Breast epithelium (tissue), 4 donors: ENCODE results near the gene ITPR1. TPM values are rescaled to one million over a fixed set of nuclear protein-coding genes. Genes with fewer than 3 reads are reported as not detected.

Experiments used
- DNase-seq, 2 donors: peaks; one replicate each; pipeline ENCODE4 v3.0.0-alpha.2; 2019; ENCODE audit warnings: low spot score in 2 of 2
- H3K27ac ChIP-seq, 2 donors: fragments of 200-600 bp; sonication (generic) in 1 of 2; one replicate each; pipeline ENCODE4 v1.5.1; 2016 to 2019; ENCODE audit warnings: mild to moderate bottlenecking in 1 of 2
- H3K27me3 ChIP-seq, 2 donors: fragments of 200-600 bp; sonication (generic) in 1 of 2; one replicate each; pipeline versions ENCODE4 v1.5.1 to v1.6.0; 2017 to 2019; ENCODE audit warnings: control low read depth in 1 of 2, mild to moderate bottlenecking in 1 of 2
- H3K36me3 ChIP-seq: fragments of 200-600 bp; one replicate; pipeline ENCODE4 v1.5.1; 2019
- H3K4me1 ChIP-seq, 2 donors: fragments of 200-600 bp; sonication (generic); one replicate each; pipeline ENCODE4 v1.5.1; 2016 to 2019; ENCODE audit warnings: control low read depth in 1 of 2
- H3K4me3 ChIP-seq, 3 donors: fragments of 200-600 bp; sonication (generic); 1 replicate in 2 of 3; 2 replicates in 1 of 3; pipeline ENCODE4 v1.5.1; 2016 to 2019; ENCODE audit warnings: mild to moderate bottlenecking in 3 of 3, moderate library complexity in 2 of 3
- H3K9me3 ChIP-seq, 2 donors: fragments of 200-600 bp; sonication (generic) in 1 of 2; one replicate each; pipeline ENCODE4 v1.5.1; 2016 to 2019; ENCODE audit warnings: control low read depth in 1 of 2
- POLR2A ChIP-seq: fragments of 450-650 bp; IDR thresholded peaks from one replicate; pipeline ENCODE4 v1.6.1; 2016; ENCODE audit warnings: antibody characterized with exemption, mild to moderate bottlenecking, moderate library complexity
- POLR2AphosphoS5 ChIP-seq, 3 donors: sonication (generic); formaldehyde crosslinking; IDR thresholded peaks; one replicate each; pipeline ENCODE4 v1.6.1; 2017; ENCODE audit warnings: antibody characterized with exemption in 3 of 3
- intact Hi-C: fragments of 100-400 bp; cut with DNase I; formaldehyde crosslinking; loops from one replicate; pipeline ENCODE4 v1.15.1; 2023; ENCODE audit warnings: low total_unique reads
- total RNA-seq, 3 donors: library from RNA; depleted of rRNA; stranded (reverse); fragments of >200 nt; gene quantifications; one replicate each; pipeline ENCODE4 v1.1.0, GENCODE V29; 2016
- TF ChIP-seq, protein P1 (sequence below), 3 donors: fragments of 450-650 bp; IDR thresholded peaks; one replicate each; pipeline ENCODE4 v1.5.1; 2016 to 2017; ENCODE audit warnings: antibody characterized with exemption in 3 of 3, mild to moderate bottlenecking in 3 of 3, moderate library complexity in 3 of 3

The ITPR1 gene
- total RNA-seq, 3 donors from 2014 or later = 53.8 to 227 (median 174) TPM

DNA sequence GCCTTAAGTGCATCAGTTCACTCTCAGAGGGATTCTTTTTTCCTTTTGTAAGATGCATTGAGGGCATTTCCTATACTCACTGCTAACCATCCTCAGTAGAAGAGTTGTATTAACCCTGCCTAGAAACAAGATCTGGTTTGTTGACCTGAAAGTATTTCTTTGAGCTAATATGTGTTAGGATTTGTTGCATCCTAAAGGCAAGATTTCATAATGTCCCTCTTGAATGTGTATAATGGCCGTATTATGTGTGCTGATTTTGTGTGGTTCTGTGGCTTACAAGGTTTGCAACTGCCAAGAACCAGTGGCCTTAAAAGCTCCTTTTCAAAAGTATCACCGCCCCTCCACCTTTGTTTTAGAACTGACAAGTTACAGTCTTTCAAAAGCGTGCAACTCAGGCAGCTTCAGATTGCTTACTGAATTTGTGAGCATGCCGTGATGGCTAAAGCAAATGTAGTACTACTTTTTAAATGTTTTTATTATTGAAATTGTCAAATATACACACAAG lies 304.1 kb downstream of the ITPR1 start:
- Histone ChIP-seq H3K27ac (no peak overlapping the region), H3K4me1 (no peaks in the 10 kb centered on the region), H3K9me3 (peaks cover 9 to 13% of the 10 kb centered on the region in 2 donors), H3K36me3 (no peaks in the 10 kb centered on the region), H3K4me3 (no peak overlapping the region), H3K27me3 (no peaks in the 10 kb centered on the region)
- TF ChIP-seq POLR2AphosphoS5 (IDR thresholded peaks at IDR 0.05) = no peak
- no peak for DNase-seq
- intact Hi-C loops = no loop called here

DNA sequence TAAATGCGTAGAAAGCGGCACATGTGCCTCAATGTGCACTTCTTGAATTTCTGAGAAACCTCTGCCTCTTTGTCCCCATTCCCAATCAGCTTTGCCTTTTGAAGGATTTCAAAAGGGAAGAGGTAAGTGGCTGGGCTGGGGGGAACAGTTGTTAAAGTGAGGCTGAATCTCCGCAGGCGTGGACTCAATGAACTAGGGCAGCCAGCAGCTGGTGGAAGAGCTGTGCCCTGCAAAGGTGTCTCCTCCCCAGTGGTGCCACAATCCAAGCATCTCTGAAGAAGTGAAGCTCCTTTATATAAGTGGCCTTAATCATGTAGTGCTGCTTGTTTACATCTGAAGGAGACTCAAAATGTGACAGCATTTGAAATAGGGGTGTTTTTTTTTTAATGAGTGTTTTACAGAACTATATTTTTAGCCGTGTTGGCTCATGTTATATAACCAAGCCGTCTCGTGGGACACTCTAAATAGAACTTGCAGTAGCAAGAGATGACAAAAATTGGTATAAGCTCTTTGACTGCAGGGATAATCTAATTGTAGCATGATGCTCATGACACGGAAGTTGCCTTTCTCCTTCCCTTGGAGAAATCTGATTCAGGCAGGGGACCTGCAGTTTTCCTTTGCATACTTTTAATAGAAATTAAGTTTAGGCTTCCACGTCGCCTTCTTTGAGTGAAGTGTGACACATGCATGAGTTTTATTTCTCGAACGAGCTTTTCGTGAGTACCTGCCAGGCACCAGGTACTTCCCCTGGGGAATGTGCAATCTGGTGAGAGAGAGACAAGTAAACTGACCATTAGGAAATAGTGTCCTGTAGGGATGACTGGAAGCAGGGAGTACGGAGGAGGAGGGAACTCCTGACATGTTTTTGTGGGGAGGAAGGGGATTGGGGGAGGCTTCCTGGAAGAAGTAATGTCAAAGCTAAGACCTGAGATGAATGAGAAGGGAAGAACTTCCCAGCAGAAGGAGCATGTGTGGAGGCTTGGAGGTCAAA lies 306.4 kb downstream of the ITPR1 start:
- Histone ChIP-seq H3K9me3 (peaks cover 9 to 13% of the 10 kb centered on the region in 2 donors), H3K4me1 (no peaks in the 10 kb centered on the region), H3K4me3 (no peak overlapping the region), H3K36me3 (no peaks in the 10 kb centered on the region), H3K27me3 (no peaks in the 10 kb centered on the region), H3K27ac (no peak overlapping the region)
- TF ChIP-seq, protein P1, sequence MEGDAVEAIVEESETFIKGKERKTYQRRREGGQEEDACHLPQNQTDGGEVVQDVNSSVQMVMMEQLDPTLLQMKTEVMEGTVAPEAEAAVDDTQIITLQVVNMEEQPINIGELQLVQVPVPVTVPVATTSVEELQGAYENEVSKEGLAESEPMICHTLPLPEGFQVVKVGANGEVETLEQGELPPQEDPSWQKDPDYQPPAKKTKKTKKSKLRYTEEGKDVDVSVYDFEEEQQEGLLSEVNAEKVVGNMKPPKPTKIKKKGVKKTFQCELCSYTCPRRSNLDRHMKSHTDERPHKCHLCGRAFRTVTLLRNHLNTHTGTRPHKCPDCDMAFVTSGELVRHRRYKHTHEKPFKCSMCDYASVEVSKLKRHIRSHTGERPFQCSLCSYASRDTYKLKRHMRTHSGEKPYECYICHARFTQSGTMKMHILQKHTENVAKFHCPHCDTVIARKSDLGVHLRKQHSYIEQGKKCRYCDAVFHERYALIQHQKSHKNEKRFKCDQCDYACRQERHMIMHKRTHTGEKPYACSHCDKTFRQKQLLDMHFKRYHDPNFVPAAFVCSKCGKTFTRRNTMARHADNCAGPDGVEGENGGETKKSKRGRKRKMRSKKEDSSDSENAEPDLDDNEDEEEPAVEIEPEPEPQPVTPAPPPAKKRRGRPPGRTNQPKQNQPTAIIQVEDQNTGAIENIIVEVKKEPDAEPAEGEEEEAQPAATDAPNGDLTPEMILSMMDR (IDR thresholded peaks at IDR 0.05) = no peak
- TF ChIP-seq POLR2AphosphoS5 (IDR thresholded peaks at IDR 0.05) = no peak
- TF ChIP-seq POLR2A = no peak
- DNase-seq = no peak
- intact Hi-C loops = no loop called here

DNA sequence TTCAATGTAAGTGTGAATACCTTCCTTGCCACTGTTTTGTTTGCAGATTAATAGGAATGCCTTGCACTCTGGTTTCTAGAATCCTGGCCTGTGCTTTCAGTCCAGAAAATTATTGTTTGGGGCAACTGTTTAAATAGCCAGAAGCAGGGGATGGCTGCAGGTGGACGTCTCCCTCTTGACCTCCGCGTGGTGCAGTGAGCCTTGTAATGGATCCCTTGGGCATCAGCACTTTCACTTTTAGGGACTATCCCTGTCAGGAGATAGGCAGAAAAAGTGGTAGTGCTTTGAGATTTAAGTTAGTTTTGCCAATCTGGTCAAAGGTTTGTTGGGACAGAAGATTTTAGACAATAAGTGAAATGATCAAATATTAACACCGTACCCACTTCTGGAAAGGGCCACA lies 307.4 kb downstream of the ITPR1 start:
- Histone ChIP-seq H3K4me3 (no peak overlapping the region), H3K27me3 (no peaks in the 10 kb centered on the region), H3K9me3 (peaks cover 9 to 13% of the 10 kb centered on the region in 2 donors), H3K36me3 (no peaks in the 10 kb centered on the region), H3K27ac (no peak overlapping the region), H3K4me1 (no peaks in the 10 kb centered on the region)
- no peak for TF ChIP-seq POLR2AphosphoS5 (IDR thresholded peaks at IDR 0.05)
- TF ChIP-seq, protein P1 (IDR thresholded peaks at IDR 0.05) = no peak
- no peak for TF ChIP-seq POLR2A
- no peak for DNase-seq
- intact Hi-C loops = no loop called here

DNA sequence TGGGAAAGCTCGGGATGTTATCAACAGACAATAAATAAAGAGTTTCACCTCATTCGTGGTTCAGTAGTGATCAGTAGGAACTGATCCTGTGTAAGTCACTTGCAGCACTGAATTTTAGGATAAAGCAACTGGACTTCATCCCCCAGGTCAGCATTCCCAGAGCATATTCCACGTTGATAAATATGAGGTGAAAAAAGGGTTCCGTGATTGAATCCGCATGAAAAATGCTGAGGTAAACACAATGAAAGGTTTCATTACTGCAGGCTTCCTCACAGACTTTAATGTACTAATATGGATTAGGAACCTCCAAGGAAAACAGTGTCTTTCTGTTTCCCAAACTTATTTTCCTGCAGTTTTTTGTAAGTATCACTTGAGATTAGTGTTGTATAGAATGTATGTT lies 308.7 kb downstream of the ITPR1 start:
- Histone ChIP-seq H3K27ac (no peak overlapping the region), H3K36me3 (no peaks in the 10 kb centered on the region), H3K9me3 (peaks cover 6 to 7% of the 10 kb centered on the region in 2 donors), H3K4me3 (no peak overlapping the region), H3K4me1 (no peaks in the 10 kb centered on the region), H3K27me3 (no peaks in the 10 kb centered on the region)
- TF ChIP-seq, protein P1 (IDR thresholded peaks at IDR 0.05) = no peak
- TF ChIP-seq POLR2A (no peak), POLR2AphosphoS5 (IDR thresholded peaks at IDR 0.05) (no peak)
- no peak for DNase-seq
- intact Hi-C loops = no loop called here

DNA sequence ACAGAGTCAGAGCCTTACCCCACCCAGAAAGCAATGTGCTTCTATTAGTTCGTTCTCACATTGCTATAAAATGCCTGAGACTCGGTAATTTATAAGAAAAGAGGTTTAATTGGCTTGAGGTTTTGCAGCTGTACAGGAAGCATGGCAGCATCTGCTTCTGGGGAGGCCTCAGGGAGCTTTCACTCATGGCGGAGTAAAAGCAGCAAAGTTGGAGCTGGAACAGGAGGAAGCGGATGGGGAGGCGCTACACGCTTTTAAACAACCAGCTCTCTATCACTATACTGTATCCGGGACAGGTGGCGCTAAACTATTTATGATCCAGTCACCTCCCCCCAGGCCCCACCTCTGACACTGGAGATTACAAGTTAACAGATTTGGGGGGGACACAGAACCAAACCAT lies 309.8 kb downstream of the ITPR1 start:
- H3K36me3 ChIP-seq = no peaks in the 10 kb centered on the region
- intact Hi-C loops = no loop called here

More for the DNA sequence above, 309.8 kb downstream of the ITPR1 start:
- H3K27ac ChIP-seq = no peak overlapping the region
- no peaks in the 10 kb centered on the region for H3K4me1 ChIP-seq
- no peaks in the 10 kb centered on the region for H3K27me3 ChIP-seq
- DNase-seq = no peak
- no peak overlapping the region for H3K4me3 ChIP-seq
- no peak for TF ChIP-seq POLR2A
- no peaks in the 10 kb centered on the region for H3K9me3 ChIP-seq
